ENCODE data around the gene SYT3.
"Not testable (repeated sequence)": the region's sequence is repeated elsewhere in the genome, so short reads cannot be mapped to it uniquely, and the experiment has no call there.

SYT3 gene

GRCh38 chr19:50628551-50628950 is 11.1 kb downstream of the SYT3 start:
- DNase-seq (ENCODE audit: low read depth), result no peak
- TF ChIP-seq, protein P1, sequence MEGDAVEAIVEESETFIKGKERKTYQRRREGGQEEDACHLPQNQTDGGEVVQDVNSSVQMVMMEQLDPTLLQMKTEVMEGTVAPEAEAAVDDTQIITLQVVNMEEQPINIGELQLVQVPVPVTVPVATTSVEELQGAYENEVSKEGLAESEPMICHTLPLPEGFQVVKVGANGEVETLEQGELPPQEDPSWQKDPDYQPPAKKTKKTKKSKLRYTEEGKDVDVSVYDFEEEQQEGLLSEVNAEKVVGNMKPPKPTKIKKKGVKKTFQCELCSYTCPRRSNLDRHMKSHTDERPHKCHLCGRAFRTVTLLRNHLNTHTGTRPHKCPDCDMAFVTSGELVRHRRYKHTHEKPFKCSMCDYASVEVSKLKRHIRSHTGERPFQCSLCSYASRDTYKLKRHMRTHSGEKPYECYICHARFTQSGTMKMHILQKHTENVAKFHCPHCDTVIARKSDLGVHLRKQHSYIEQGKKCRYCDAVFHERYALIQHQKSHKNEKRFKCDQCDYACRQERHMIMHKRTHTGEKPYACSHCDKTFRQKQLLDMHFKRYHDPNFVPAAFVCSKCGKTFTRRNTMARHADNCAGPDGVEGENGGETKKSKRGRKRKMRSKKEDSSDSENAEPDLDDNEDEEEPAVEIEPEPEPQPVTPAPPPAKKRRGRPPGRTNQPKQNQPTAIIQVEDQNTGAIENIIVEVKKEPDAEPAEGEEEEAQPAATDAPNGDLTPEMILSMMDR (conservative IDR thresholded peaks at IDR 0.05; ENCODE audit: low read length), result no peak
- no peak overlapping the region for H3K4me3 ChIP-seq (ENCODE audit: low read length)

DNA sequence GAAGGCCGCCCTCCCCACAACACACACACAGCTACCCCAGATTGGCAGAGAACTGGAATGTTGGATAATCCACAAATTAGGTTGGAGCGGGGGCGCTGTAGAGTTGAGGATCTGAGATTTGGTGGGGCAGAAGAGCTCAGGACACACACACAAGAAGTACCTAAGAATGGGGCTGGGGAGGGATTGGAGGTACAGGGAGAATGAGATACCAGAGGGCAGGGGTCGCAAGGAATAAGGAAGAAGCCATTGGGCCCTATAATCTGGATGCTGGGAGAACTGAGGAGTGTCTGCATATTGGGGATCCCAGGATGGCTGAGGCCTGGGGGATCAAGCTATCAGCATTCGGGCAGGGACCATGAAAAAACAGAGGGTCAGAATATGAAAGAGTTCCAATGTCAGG is 11.5 kb downstream of the SYT3 start:
- no peak overlapping the region for H3K4me3 ChIP-seq (ENCODE audit: low read length)
- TF ChIP-seq, protein P1 (conservative IDR thresholded peaks at IDR 0.05; ENCODE audit: low read length), result no peak

GRCh38 chr19:50626795-50627194 is 12.9 kb downstream of the SYT3 start:
- H3K4me3 ChIP-seq (ENCODE audit: low read length), result no peak overlapping the region
- DNase-seq (ENCODE audit: low read depth), result no peak
- TF ChIP-seq, protein P1 (conservative IDR thresholded peaks at IDR 0.05; ENCODE audit: low read length), result no peak

More for the DNA sequence above, 11.5 kb downstream of the SYT3 start:
- no peak for DNase-seq (ENCODE audit: low read depth)

- no peak for DNase-seq (ENCODE audit: low read depth)
- H3K4me3 ChIP-seq (ENCODE audit: low read length), result no peak overlapping the region
- TF ChIP-seq, protein P1 (conservative IDR thresholded peaks at IDR 0.05; ENCODE audit: low read length), result no peak
Observed at GRCh38 chr19:50626011-50626410, 13.7 kb downstream of the SYT3 start.

DNA sequence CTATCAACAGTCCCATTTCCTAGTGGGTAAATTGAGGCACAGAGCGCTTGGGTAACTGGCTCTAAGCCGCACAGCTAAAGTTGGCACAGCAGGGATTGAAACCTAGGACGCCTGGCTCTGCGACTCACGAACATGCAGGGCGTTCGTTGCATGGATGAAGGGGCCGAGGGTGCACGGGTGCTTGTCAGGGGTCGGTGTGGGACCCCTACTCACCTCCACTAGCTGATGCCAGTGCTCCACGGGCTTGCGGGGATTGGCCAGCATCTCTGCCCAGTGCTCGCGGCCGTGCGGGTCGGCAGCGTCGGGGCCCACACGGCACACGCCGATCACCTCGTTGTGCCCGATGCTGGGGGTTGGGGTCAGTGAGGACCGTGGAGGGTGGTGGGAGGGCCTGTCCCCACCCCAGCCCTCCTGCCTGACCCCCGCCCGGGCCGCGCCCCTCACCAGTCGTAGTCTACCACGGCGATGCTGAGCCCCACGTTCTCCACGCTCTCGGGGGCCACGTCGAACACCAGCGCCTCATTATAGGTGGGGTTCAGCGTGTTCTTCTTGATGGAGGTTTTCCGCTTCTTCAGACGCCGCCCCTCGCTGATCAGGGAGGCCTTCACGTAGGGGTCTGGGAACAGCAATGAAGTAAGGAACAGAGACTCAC is 14.6 kb downstream of the SYT3 start:
- TF ChIP-seq, protein P1 (conservative IDR thresholded peaks at IDR 0.05; ENCODE audit: low read length), result no peak
- DNase-seq (ENCODE audit: low read depth), result no peak
- H3K4me3 ChIP-seq (ENCODE audit: low read length), result no peak overlapping the region

DNA sequence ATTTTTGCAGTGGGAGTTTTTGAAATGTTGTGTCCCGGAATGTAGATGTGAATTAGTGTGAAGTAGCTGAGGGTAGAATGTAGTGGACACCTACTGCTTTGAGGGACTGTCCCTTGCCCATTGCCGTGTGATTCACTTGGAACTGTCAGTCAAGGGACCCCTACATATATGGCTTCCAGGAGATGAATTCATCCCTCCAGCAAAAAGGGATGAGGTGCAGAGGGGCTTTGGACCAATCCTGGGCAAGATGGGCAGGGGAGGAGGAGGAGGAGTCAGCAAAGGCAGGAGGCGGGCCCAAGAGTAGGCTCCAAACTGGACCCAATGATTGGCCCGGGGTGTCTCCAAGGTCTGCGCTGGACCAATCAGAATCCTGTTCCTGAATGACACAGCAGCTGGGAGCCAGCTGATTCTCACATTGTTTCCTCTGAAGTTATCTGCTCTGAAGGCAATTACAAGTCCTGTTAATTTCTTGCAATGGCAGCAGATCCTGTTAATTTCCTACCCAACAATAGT is 19.2 kb downstream of the SYT3 start:
- not testable (repeated sequence) for H3K4me3 ChIP-seq (ENCODE audit: low read length); DNase-seq (ENCODE audit: low read depth)

DNA sequence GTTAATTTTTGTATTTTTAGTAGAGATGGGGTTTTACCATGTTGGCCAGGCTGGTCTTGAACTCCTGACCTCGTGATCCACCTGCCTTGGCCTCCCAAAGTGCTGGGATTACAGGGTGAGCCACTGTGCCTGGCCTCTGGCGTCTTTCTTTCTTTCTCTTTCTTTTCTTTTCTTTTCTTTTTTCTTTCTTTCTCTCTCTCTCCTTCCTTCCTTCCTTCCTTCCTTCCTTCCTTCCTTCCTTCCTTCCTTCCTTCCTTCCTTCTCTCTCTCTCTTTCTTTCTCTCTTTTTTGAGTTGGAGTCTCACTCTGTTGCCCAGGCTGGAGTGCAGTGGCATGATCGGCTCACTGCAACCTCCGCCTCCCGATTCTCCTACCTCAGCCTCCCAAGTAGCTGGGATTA is 20.5 kb downstream of the SYT3 start:
- not testable (repeated sequence) for H3K4me3 ChIP-seq (ENCODE audit: low read length); DNase-seq (ENCODE audit: low read depth)

GRCh38 chr19:50618379-50618778 is 21.3 kb downstream of the SYT3 start:
- H3K4me3 ChIP-seq (ENCODE audit: low read length); DNase-seq (ENCODE audit: low read depth): not testable (repeated sequence)

- not testable (repeated sequence) for DNase-seq (ENCODE audit: low read depth)
Observed at GRCh38 chr19:50612504-50613404, 26.9 kb downstream of the SYT3 start.

More at GRCh38 chr19:50612504-50613404, 26.9 kb downstream of the SYT3 start:
- H3K4me3 ChIP-seq (ENCODE audit: low read length), result not testable (repeated sequence)

Data from AG10803 (cell line).